Endothelial cell of umbilical vein (primary cell): Measurements from ENCODE around the gene TDRD7.

Experiments
- CTCF ChIP-seq, 2 donors: IDR thresholded peaks; 1 replicate in 1 of 2; 2 replicates in 1 of 2; pipeline ENCODE4 v1.5.1; 2011; ENCODE audit warnings: low read length in 2 of 2, mild to moderate bottlenecking in 2 of 2, moderate library complexity in 2 of 2, control low read depth in 1 of 2, inconsistent platforms in 1 of 2, low read depth in 1 of 2; ENCODE audit not compliant: insufficient read depth in 1 of 2; ENCODE audit errors: extremely low read depth in 1 of 2
- EZH2 ChIP-seq: IDR thresholded peaks from 2 replicates; pipeline ENCODE4 v1.6.1; 2012; ENCODE audit warnings: borderline replicate concordance, low read depth, mild to moderate bottlenecking, moderate library complexity, low read length, inconsistent platforms; ENCODE audit not compliant: severe bottlenecking
- GATA2 ChIP-seq: IDR thresholded peaks from 2 replicates; pipeline ENCODE4 v1.7.0; 2011; ENCODE audit warnings: low read depth, mild to moderate bottlenecking, moderate library complexity, mixed read lengths, low read length; ENCODE audit not compliant: insufficient read length, insufficient read depth
- JUN ChIP-seq: IDR thresholded peaks from 2 replicates; pipeline ENCODE4 v1.6.1; 2011; ENCODE audit warnings: borderline replicate concordance, low read depth; ENCODE audit not compliant: insufficient read length, insufficient read depth
- MAX ChIP-seq: IDR thresholded peaks from 2 replicates; pipeline ENCODE4 v1.6.1; 2011; ENCODE audit not compliant: insufficient read depth, insufficient read length
- MYC ChIP-seq: IDR thresholded peaks from one replicate; pipeline ENCODE4 v1.6.1; 2011; ENCODE audit warnings: mild to moderate bottlenecking, low read depth, low read length
- POLR2A ChIP-seq: IDR thresholded peaks from 2 replicates; pipeline ENCODE4 v1.6.1; 2012; ENCODE audit warnings: low read depth, mild to moderate bottlenecking, control low read depth, low read length
- POLR2AphosphoS5 ChIP-seq: IDR thresholded peaks from 2 replicates; pipeline ENCODE4 v1.6.1; 2012; ENCODE audit warnings: low read depth, mild to moderate bottlenecking, control low read depth, low read length, moderate library complexity; ENCODE audit not compliant: insufficient read depth

GRCh38 chr9:97487861-97488260 is 76.0 kb downstream of the TDRD7 start:
- TF ChIP-seq CTCF (IDR thresholded peaks at IDR 0.05; ENCODE audit: extremely low read depth in 1 of 2, insufficient read depth in 1 of 2, low read depth in 1 of 2, low read length in 2 of 2) (no peak), POLR2AphosphoS5 (no peak), POLR2A (no peak), MAX (no peak), EZH2 (no peak), JUN (no peak), GATA2 (no peak), MYC (no peak)
